HepG2 (cell line): ENCODE data around the gene MTFP1. TPM values are rescaled to one million over a fixed set of nuclear protein-coding genes. Genes with fewer than 3 reads are reported as not detected.
A peak's percentile ranks its signal among the peaks of the same experiment; 100 is the strongest.

ENCODE experiments used
- ATAC-seq: fragments of 200-7000 bp; cut with Tn5 transposase; 3 replicates; pipeline ENCODE4 v1.9.1; 2020; ENCODE audit warnings: mild to moderate bottlenecking, moderate library complexity
- BruUV-seq: library from RNA; stranded (reverse); fragments of 400-500 nt; replicated peaks from 2 replicates; lab custom pipeline; 2021; lab: Mats Ljungman, UMichigan
- CTCF ChIA-PET: fragments of 300-600 bp; formaldehyde crosslinking; extraction: SDS; loops from one replicate; lab custom pipeline; 2021; ENCODE audit warnings: low total read pairs, inconsistent platforms, low intra/inter-chr PET ratio; lab: Yijun Ruan, JAX
- POLR2A ChIA-PET: fragments of 350-600 bp; sonication (Branson Sonifier 250); formaldehyde crosslinking; loops from one replicate; lab custom pipeline; 2020; ENCODE audit warnings: antibody characterized with exemption, inconsistent platforms; lab: Yijun Ruan, JAX
- DNase-seq: peaks from one replicate; pipeline ENCODE4 v3.0.0-alpha.2; 2015; ENCODE audit warnings: low spot score
- FAIRE-seq: peaks from 3 replicates; lab custom pipeline; 2011; peaks lifted over from hg19 to GRCh38; lab: Jason Lieb, UNC
- H2AFZ ChIP-seq: one replicate; pipeline ENCODE4 v1.6.1; 2011; ENCODE audit warnings: low read length, inconsistent platforms
- H3K27ac ChIP-seq: fragments of 300-600 bp; 3 replicates; pipeline ENCODE4 v1.8.0; 2011; ENCODE audit warnings: mixed run types, mild to moderate bottlenecking, mixed read lengths, low read length, inconsistent platforms; ENCODE audit not compliant: insufficient read depth; ENCODE audit errors: extremely low read length
- H3K27me3 ChIP-seq, 2 experiments: fragments of 200-600 bp in 1 of 2; 2 replicates in 1 of 2; 3 replicates in 1 of 2; pipeline versions ENCODE4 v1.6.0 to v1.8.0; 2011; ENCODE audit warnings: low read length in 2 of 2, mild to moderate bottlenecking in 2 of 2, moderate library complexity in 2 of 2, inconsistent platforms in 1 of 2; ENCODE audit not compliant: insufficient read depth in 2 of 2, control insufficient read depth in 1 of 2
- H3K36me3 ChIP-seq, 2 experiments: fragments of 200-600 bp in 1 of 2; replicated peaks in 1 of 2; 2 replicates in 1 of 2; 3 replicates in 1 of 2; pipeline versions ENCODE4 v1.5.1 to v1.8.0; 2011; ENCODE audit warnings: low read length in 2 of 2, inconsistent platforms in 1 of 2; ENCODE audit not compliant: insufficient read depth in 2 of 2, control insufficient read depth in 1 of 2
- H3K4me1 ChIP-seq: 2 replicates; pipeline ENCODE4 v1.5.1; 2012; ENCODE audit warnings: low read length, inconsistent platforms; ENCODE audit not compliant: insufficient read depth
- H3K4me2 ChIP-seq: 2 replicates; pipeline ENCODE4 v1.6.0; 2011; ENCODE audit warnings: low read depth, low read length, inconsistent platforms
- H3K4me3 ChIP-seq, 3 experiments: fragments of 200-600 bp in 1 of 3; sonication (generic), shearing (Covaris generic) in 1 of 3; replicated peaks in 1 of 3; 2 replicates each; pipeline ENCODE4 v1.5.1; 2011 to 2016; ENCODE audit warnings: low read length in 3 of 3, inconsistent platforms in 2 of 3, low read depth in 2 of 3, mild to moderate bottlenecking in 2 of 3, control low read depth in 1 of 3, mixed read lengths in 1 of 3; ENCODE audit not compliant: insufficient read depth in 1 of 3
- H3K79me2 ChIP-seq: one replicate; pipeline ENCODE4 v1.6.1; 2011; ENCODE audit warnings: low read length, inconsistent platforms; ENCODE audit not compliant: insufficient read depth
- H3K9ac ChIP-seq: 2 replicates; pipeline ENCODE4 v1.6.0; 2011; ENCODE audit warnings: mild to moderate bottlenecking, low read depth, low read length, inconsistent platforms; ENCODE audit not compliant: insufficient read depth
- H3K9me3 ChIP-seq: 2 replicates; pipeline ENCODE4 v1.5.1; 2012; ENCODE audit warnings: mild to moderate bottlenecking, low read length
- H4K20me1 ChIP-seq: 2 replicates; pipeline ENCODE4 v1.6.0; 2011; ENCODE audit warnings: inconsistent platforms, mild to moderate bottlenecking, low read length, moderate library complexity; ENCODE audit not compliant: insufficient read depth
- ATM ChIP-seq: fragments of 450-650 bp; IDR thresholded peaks from 2 replicates; pipeline ENCODE4 v1.7.1; 2017; ENCODE audit warnings: mild to moderate bottlenecking, borderline replicate concordance
- FOXP1 ChIP-seq, 2 experiments: fragments of 450-650 bp in 1 of 2; IDR thresholded peaks; 2 replicates each; pipeline ENCODE4 v1.6.1; 2017 to 2018; ENCODE audit warnings: antibody characterized with exemption in 1 of 2
- HIVEP1 ChIP-seq: sonication (generic); formaldehyde crosslinking; IDR thresholded peaks from 2 replicates; pipeline ENCODE4 v1.4.0; 2020; ENCODE audit warnings: mild to moderate bottlenecking, missing genetic modification reagents
- IRF2 ChIP-seq: IDR thresholded peaks from 2 replicates; pipeline ENCODE4 v1.6.1; 2018; ENCODE audit warnings: missing genetic modification reagents, missing compliant biosample characterization
- MAFF ChIP-seq: IDR thresholded peaks from 2 replicates; pipeline ENCODE4 v1.6.1; 2011; ENCODE audit warnings: low read depth, low read length, improper control_type of control experiment
- SKI ChIP-seq: fragments of 450-650 bp; IDR thresholded peaks from one replicate; pipeline ENCODE4 v1.6.1; 2018; ENCODE audit warnings: mild to moderate bottlenecking; ENCODE audit not compliant: partially characterized antibody
- ZKSCAN1 ChIP-seq: fragments of 150-350 bp; IDR thresholded peaks from 2 replicates; pipeline ENCODE4 v1.6.1; 2014; ENCODE audit warnings: low read length
- ZNF256 ChIP-seq: sonication (generic); formaldehyde crosslinking; conservative IDR thresholded peaks from 2 replicates; pipeline ENCODE4 v1.4.0; 2020; ENCODE audit warnings: missing genetic modification reagents
- ZNF317 ChIP-seq: sonication (generic); formaldehyde crosslinking; IDR thresholded peaks from 2 replicates; pipeline ENCODE4 v1.5.0; 2020; ENCODE audit warnings: mild to moderate bottlenecking, missing genetic modification reagents
- ZNF367 ChIP-seq: sonication (generic); formaldehyde crosslinking; IDR thresholded peaks from 2 replicates; pipeline ENCODE4 v1.4.0; 2020; ENCODE audit warnings: missing genetic modification reagents, borderline replicate concordance
- ZNF382 ChIP-seq: sonication (generic); formaldehyde crosslinking; IDR thresholded peaks from 2 replicates; pipeline ENCODE4 v1.5.0; 2020; ENCODE audit warnings: missing genetic modification reagents, mild to moderate bottlenecking, borderline replicate concordance
- ZNF619 ChIP-seq: sonication (generic); formaldehyde crosslinking; IDR thresholded peaks from 2 replicates; pipeline ENCODE4 v1.4.0; 2020; ENCODE audit warnings: mild to moderate bottlenecking, missing genetic modification reagents
- ZNF792 ChIP-seq: IDR thresholded peaks from 2 replicates; pipeline ENCODE4 v1.6.1; 2016
- WGBS: methylation state at CpG from one replicate; pipeline ENCODE4 v1.1.6; 2017; ENCODE audit warnings: low lambda C conversion rate; 5-methylcytosine and 5-hydroxymethylcytosine counted together
- in situ Hi-C: cut with HindIII; loops from 2 replicates; pipeline ENCODE4 v1.10.0; 2017; ENCODE audit warnings: low pct_unique_long_range_greater_than_20kb; ENCODE audit not compliant: extremely low pct_ligation_motif_present
- intact Hi-C: fragments of 100-400 bp; cut with micrococcal nuclease; formaldehyde crosslinking; loops from one replicate; pipeline ENCODE4 v1.10.0; 2022; ENCODE audit not compliant: unreplicated experiment
- polyA plus RNA-seq, 8 experiments: library from polyadenylated mRNA; depleted of rRNA in 3 of 8; stranded (reverse) in 7 of 8; unstranded in 1 of 8; fragments of >200 nt; fragmentation: Illumina TruSeq in 4 of 8; extraction: Trizol in 4 of 8; gene quantifications; 2 replicates each; pipeline versions ENCODE4 v1.2.1 to v1.2.3, GENCODE V29; 2011 to 2016; ENCODE audit warnings: low read depth in 4 of 8, missing spikeins in 1 of 8, mixed read lengths in 1 of 8; ENCODE audit not compliant: insufficient read depth in 1 of 8
- total RNA-seq, 5 experiments: library from RNA; depleted of rRNA; stranded (reverse); fragments of >200 nt; fragmentation: Illumina TruSeq; extraction: Trizol; gene quantifications; 2 replicates each; pipeline ENCODE4 v1.2.3, GENCODE V29; 2016; ENCODE audit warnings: low read depth in 1 of 5
- TF ChIP-seq, protein P1 (sequence below): sonication (generic); formaldehyde crosslinking; IDR thresholded peaks from 2 replicates; pipeline ENCODE4 v1.5.0; 2020; ENCODE audit warnings: mild to moderate bottlenecking, missing genetic modification reagents
- TF ChIP-seq, protein P2 (sequence below): IDR thresholded peaks from 2 replicates; pipeline ENCODE4 v1.4.0; 2020; ENCODE audit warnings: mild to moderate bottlenecking, missing genetic modification reagents

MTFP1 gene
- total and polyA plus RNA-seq, 2 of the 13 experiments (the other 11 are each of a cell fraction or from before 2014, with no cell fraction given) = 29.5 to 45.6 TPM

DNA sequence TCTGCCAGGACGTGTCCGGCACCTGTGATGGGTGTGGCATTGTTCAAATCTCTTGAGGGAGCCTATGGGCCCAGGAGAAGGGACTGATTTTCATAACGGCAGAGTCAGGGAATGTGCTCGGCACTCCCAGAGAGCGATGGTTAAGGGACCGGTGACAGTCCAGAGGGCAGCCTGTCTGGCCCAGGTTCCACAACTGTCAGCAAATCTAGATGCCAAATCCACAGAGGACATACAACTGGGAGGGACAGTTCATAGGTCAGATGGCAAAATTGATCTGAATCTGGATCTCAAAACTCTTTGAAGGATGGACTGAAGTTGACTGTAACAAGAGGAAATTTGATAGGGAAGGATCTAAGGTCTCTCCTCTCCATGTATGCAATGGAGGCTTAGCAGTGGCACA lies 21.3 kb upstream of the MTFP1 start (continued):
- TF ChIP-seq ZNF619 (CRISPR knock-in tag) (no peak), ZNF317 (no peak), MAFF (peak; percentile 76), ZNF792 (CRISPR knock-in tag) (no peak)

DNA sequence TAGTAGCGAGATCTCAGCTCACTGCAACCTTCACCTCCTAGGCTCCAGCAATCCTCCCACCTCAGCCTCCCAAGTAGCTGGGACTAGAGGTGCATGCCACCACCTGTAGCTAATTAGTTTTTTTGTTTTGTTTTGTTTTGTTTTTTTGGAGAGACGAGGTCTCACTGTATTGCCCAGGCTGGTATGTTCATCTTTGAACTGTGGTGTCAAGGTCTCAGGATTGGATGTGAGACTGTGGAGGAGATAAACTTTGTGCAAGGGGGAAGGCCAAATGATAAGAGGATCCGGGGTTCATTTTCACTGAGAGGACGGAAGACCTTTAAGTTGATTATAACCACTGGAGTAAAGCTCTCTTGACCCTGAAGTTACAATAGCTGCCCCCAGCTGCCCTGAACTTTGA lies 19.8 kb upstream of the MTFP1 start:
- Histone ChIP-seq H3K27me3 (no peaks in the 10 kb centered on the region), H3K9me3 (no peaks in the 10 kb centered on the region), H3K4me2 (no peak overlapping the region), H3K9ac (no peak overlapping the region), H4K20me1 (no peaks in the 10 kb centered on the region), H3K36me3 (peaks cover 7 to 23% of the 10 kb centered on the region in 2 experiments; a peak in 4 of 5 replicates), H3K4me1 (peaks cover 60% of the 10 kb centered on the region), H3K4me3 (no peak overlapping the region), H2AFZ (no peak overlapping the region), H3K79me2 (no peaks in the 10 kb centered on the region), H3K27ac (no peak overlapping the region)
- DNase-seq (no peak), ATAC-seq (no peak), FAIRE-seq (peak; percentile 28)
- ChIA-PET POLR2A (interaction anchor here (2.1 to 6.5 kb wide), 2 partner anchors 9 to 17 kb away, joined by 9 to 65 read pairs; partner anchors contain the start of gene SEC14L2), CTCF (no interaction called here)
- intact Hi-C loops (no loop called here), in situ Hi-C loops (no loop called here)
- BruUV-seq = no TSS peak
- 36% methylated on average over 3 of the region's 4 CpGs for WGBS
- no peak for TF ChIP-seq ZNF367 (CRISPR knock-in tag)
- TF ChIP-seq, protein P1, sequence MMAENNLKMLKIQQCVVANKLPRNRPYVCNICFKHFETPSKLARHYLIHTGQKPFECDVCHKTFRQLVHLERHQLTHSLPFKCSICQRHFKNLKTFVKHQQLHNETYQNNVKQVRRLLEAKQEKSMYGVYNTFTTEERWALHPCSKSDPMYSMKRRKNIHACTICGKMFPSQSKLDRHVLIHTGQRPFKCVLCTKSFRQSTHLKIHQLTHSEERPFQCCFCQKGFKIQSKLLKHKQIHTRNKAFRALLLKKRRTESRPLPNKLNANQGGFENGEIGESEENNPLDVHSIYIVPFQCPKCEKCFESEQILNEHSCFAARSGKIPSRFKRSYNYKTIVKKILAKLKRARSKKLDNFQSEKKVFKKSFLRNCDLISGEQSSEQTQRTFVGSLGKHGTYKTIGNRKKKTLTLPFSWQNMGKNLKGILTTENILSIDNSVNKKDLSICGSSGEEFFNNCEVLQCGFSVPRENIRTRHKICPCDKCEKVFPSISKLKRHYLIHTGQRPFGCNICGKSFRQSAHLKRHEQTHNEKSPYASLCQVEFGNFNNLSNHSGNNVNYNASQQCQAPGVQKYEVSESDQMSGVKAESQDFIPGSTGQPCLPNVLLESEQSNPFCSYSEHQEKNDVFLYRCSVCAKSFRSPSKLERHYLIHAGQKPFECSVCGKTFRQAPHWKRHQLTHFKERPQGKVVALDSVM (CRISPR knock-in tag) = peak; percentile 58; the same call in 1 of the 2 replicates
- no peak for TF ChIP-seq ZKSCAN1
- no peak for TF ChIP-seq IRF2
- TF ChIP-seq, protein P2, sequence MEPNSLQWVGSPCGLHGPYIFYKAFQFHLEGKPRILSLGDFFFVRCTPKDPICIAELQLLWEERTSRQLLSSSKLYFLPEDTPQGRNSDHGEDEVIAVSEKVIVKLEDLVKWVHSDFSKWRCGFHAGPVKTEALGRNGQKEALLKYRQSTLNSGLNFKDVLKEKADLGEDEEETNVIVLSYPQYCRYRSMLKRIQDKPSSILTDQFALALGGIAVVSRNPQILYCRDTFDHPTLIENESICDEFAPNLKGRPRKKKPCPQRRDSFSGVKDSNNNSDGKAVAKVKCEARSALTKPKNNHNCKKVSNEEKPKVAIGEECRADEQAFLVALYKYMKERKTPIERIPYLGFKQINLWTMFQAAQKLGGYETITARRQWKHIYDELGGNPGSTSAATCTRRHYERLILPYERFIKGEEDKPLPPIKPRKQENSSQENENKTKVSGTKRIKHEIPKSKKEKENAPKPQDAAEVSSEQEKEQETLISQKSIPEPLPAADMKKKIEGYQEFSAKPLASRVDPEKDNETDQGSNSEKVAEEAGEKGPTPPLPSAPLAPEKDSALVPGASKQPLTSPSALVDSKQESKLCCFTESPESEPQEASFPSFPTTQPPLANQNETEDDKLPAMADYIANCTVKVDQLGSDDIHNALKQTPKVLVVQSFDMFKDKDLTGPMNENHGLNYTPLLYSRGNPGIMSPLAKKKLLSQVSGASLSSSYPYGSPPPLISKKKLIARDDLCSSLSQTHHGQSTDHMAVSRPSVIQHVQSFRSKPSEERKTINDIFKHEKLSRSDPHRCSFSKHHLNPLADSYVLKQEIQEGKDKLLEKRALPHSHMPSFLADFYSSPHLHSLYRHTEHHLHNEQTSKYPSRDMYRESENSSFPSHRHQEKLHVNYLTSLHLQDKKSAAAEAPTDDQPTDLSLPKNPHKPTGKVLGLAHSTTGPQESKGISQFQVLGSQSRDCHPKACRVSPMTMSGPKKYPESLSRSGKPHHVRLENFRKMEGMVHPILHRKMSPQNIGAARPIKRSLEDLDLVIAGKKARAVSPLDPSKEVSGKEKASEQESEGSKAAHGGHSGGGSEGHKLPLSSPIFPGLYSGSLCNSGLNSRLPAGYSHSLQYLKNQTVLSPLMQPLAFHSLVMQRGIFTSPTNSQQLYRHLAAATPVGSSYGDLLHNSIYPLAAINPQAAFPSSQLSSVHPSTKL (CRISPR knock-in tag) = peak; percentile 44; the same call in 1 of the 2 replicates
- no peak for TF ChIP-seq ZNF256 (CRISPR knock-in tag)
- no peak for TF ChIP-seq HIVEP1 (CRISPR knock-in tag)
- no peak for TF ChIP-seq ZNF382 (CRISPR knock-in tag)
- no peak for TF ChIP-seq SKI
- TF ChIP-seq FOXP1 (IDR thresholded peaks at IDR 0.05) = no peak
- TF ChIP-seq FOXP1 (CRISPR knock-in tag; IDR thresholded peaks at IDR 0.05) = 0 out of 2 replicates have a peak, but pooled peaks have one; percentile 32
- no peak for TF ChIP-seq ATM
